ENCODE results near the gene CLEC4C. TPM values are rescaled to one million over a fixed set of nuclear protein-coding genes. Genes with fewer than 3 reads are reported as not detected.
A peak's percentile ranks its signal among the peaks of the same experiment; 100 is the strongest.
"Not testable (repeated sequence)": the region's sequence is repeated elsewhere in the genome, so short reads cannot be mapped to it uniquely, and the experiment has no call there.

Gene CLEC4C
- total and polyA plus RNA-seq, 2 donors from 2014 or later: not detected

GRCh38 chr12:7787574-7788293, 40.6 kb upstream of the CLEC4C start:
- no peak overlapping the region for H3K27ac ChIP-seq (ENCODE audit: low read depth in 2 of 2, low read length in 2 of 2)
- no peak overlapping the region for H3K9ac ChIP-seq (ENCODE audit: low read length in 3 of 3)
- H3K36me3 ChIP-seq (ENCODE audit: control insufficient read depth in 2 of 3, insufficient read depth in 3 of 3, low read length in 3 of 3): no peaks in the 10 kb centered on the region
- peak in 1 of 5 donors; percentile 13 for DNase-seq
- no peaks in the 10 kb centered on the region for H3K27me3 ChIP-seq (ENCODE audit: control insufficient read depth, insufficient read depth, low read length)
- no peaks in the 10 kb centered on the region for H3K4me1 ChIP-seq (ENCODE audit: control insufficient read depth in 2 of 3, insufficient read depth in 2 of 3, low read depth in 1 of 3, low read length in 3 of 3)
- intact Hi-C loops (cut with DNase I): no loop called here
- H3K4me3 ChIP-seq (ENCODE audit: low read length in 3 of 3): no peak overlapping the region
- no peak for TF ChIP-seq CTCF (IDR thresholded peaks at IDR 0.05; ENCODE audit: borderline replicate concordance, extremely low read depth, insufficient read depth)
- FAIRE-seq: no peak
- no peaks in the 10 kb centered on the region for H3K9me3 ChIP-seq (ENCODE audit: control insufficient read depth in 2 of 3, insufficient read depth in 1 of 3, low read length in 3 of 3)

DNA sequence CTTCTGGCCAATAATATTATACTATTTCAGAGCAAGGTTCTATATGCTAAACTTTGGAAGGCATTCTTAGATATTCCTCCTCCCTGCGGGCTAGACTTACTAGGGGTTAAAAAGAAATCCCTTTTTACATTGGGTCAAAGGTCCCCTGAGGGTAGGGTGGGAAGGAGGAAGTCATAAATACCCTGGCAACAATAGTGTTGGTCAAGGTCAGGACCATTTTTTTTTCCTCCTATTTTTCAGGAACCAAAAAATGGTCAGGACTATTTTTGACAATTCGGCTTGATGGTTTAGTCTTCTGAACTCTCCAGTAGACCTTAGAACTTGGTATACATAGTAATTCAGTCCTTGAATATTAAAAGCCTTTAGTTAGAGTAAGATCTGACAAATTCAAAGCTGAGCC, 37.5 kb upstream of the CLEC4C start:
- no peak for TF ChIP-seq CTCF (IDR thresholded peaks at IDR 0.05; ENCODE audit: borderline replicate concordance, extremely low read depth, insufficient read depth)
- H3K27ac ChIP-seq (ENCODE audit: low read depth in 2 of 2, low read length in 2 of 2): no peak overlapping the region
- no peak overlapping the region for H3K9ac ChIP-seq (ENCODE audit: low read length in 3 of 3)
- H3K4me3 ChIP-seq (ENCODE audit: low read length in 3 of 3): no peak overlapping the region
- FAIRE-seq (no peak), DNase-seq (no peak)
- no peaks in the 10 kb centered on the region for H3K4me1 ChIP-seq (ENCODE audit: control insufficient read depth in 2 of 3, insufficient read depth in 2 of 3, low read depth in 1 of 3, low read length in 3 of 3)
- H3K9me3 ChIP-seq (ENCODE audit: control insufficient read depth in 2 of 3, insufficient read depth in 1 of 3, low read length in 3 of 3): no peaks in the 10 kb centered on the region
- no peaks in the 10 kb centered on the region for H3K27me3 ChIP-seq (ENCODE audit: control insufficient read depth, insufficient read depth, low read length)
- H3K36me3 ChIP-seq (ENCODE audit: control insufficient read depth in 2 of 3, insufficient read depth in 3 of 3, low read length in 3 of 3): no peaks in the 10 kb centered on the region
- intact Hi-C loops (cut with DNase I): no loop called here

- FAIRE-seq; H3K4me3 ChIP-seq (ENCODE audit: low read length in 3 of 3); H3K9me3 ChIP-seq (ENCODE audit: control insufficient read depth in 2 of 3, insufficient read depth in 1 of 3, low read length in 3 of 3); H3K36me3 ChIP-seq (ENCODE audit: control insufficient read depth in 2 of 3, insufficient read depth in 3 of 3, low read length in 3 of 3); DNase-seq; intact Hi-C loops (cut with DNase I); H3K4me1 ChIP-seq (ENCODE audit: control insufficient read depth in 2 of 3, insufficient read depth in 2 of 3, low read depth in 1 of 3, low read length in 3 of 3); H3K9ac ChIP-seq (ENCODE audit: low read length in 3 of 3); H3K27ac ChIP-seq (ENCODE audit: low read depth in 2 of 2, low read length in 2 of 2); H3K27me3 ChIP-seq (ENCODE audit: control insufficient read depth, insufficient read depth, low read length): not testable (repeated sequence)
Measured at GRCh38 chr12:7783433-7783832, 36.3 kb upstream of the CLEC4C start.

DNA sequence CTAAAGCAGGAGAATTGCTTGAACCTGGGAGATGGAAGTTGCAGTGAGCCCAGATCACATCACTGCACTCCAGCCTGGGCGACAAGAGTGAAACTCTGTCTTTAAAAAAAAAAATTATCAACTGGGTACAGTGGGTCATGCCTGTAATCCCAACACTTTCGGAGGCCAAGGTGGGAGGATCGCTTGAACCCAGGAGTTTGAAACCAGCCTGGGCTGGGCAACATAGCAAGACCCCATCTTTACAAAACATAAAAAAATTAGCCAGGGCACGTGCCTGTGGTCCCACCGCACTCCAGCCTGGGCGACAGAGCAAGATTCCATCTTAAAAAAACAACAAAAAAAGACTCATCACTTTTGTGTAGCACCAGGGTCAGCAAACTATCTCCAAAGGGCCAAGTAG, 34.9 kb upstream of the CLEC4C start:
- no peak for DNase-seq

More for the DNA sequence above, 34.9 kb upstream of the CLEC4C start:
- no peak for TF ChIP-seq CTCF (IDR thresholded peaks at IDR 0.05; ENCODE audit: borderline replicate concordance, extremely low read depth, insufficient read depth)
- no peaks in the 10 kb centered on the region for H3K9me3 ChIP-seq (ENCODE audit: control insufficient read depth in 2 of 3, insufficient read depth in 1 of 3, low read length in 3 of 3)
- no peak overlapping the region for H3K27ac ChIP-seq (ENCODE audit: low read depth in 2 of 2, low read length in 2 of 2)
- H3K36me3 ChIP-seq (ENCODE audit: control insufficient read depth in 2 of 3, insufficient read depth in 3 of 3, low read length in 3 of 3): no peaks in the 10 kb centered on the region
- FAIRE-seq: no peak
- H3K9ac ChIP-seq (ENCODE audit: low read length in 3 of 3): no peak overlapping the region
- no peaks in the 10 kb centered on the region for H3K27me3 ChIP-seq (ENCODE audit: control insufficient read depth, insufficient read depth, low read length)
- H3K4me3 ChIP-seq (ENCODE audit: low read length in 3 of 3): no peak overlapping the region
- intact Hi-C loops (cut with DNase I): no loop called here
- no peaks in the 10 kb centered on the region for H3K4me1 ChIP-seq (ENCODE audit: control insufficient read depth in 2 of 3, insufficient read depth in 2 of 3, low read depth in 1 of 3, low read length in 3 of 3)
